NCI-H128 (cell line): ENCODE measurements around the gene TMEM120B.
"Not testable (repeated sequence)": the region's sequence is repeated elsewhere in the genome, so short reads cannot be mapped to it uniquely, and the experiment has no call there.

ENCODE experiments used
- DNase-seq: peaks from one replicate; lab custom pipeline; 2025; ENCODE audit not compliant: unreplicated experiment; lab: John Stamatoyannopoulos, UW

TMEM120B gene

GRCh38 chr12:121712461-121713256 is at the start of gene TMEM120B:
Gene TMEM120B, plus strand, starts transcription at chr12:121712752. Its CDS starts 144 bp downstream, at chr12:121712896.
- peak; percentile 52 for DNase-seq

GRCh38 chr12:121663610-121663929 is 49.0 kb upstream of the TMEM120B start:
- no peak for DNase-seq

- DNase-seq = not testable (repeated sequence)
Measured at GRCh38 chr12:121666829-121667228, 45.7 kb upstream of the TMEM120B start.

- DNase-seq = no peak
Measured at GRCh38 chr12:121668750-121669520, 43.6 kb upstream of the TMEM120B start.

GRCh38 chr12:121669521-121669900 is 43.0 kb upstream of the TMEM120B start, which contains the start of gene MORN3:
Gene MORN3, minus strand, starts transcription at chr12:121669654. Its CDS starts 171 bp downstream, at chr12:121669483.
- no peak for DNase-seq

GRCh38 chr12:121673013-121673511 is 39.5 kb upstream of the TMEM120B start:
- no peak for DNase-seq

GRCh38 chr12:121676190-121676589 is 36.4 kb upstream of the TMEM120B start:
- no peak for DNase-seq

GRCh38 chr12:121678305-121678704 is 34.2 kb upstream of the TMEM120B start:
- no peak for DNase-seq

- no peak for DNase-seq
Measured at GRCh38 chr12:121678716-121679300, 33.7 kb upstream of the TMEM120B start.

- DNase-seq = not testable (repeated sequence)
Measured at GRCh38 chr12:121679661-121680197, 32.8 kb upstream of the TMEM120B start.

GRCh38 chr12:121688966-121689365 is 23.6 kb upstream of the TMEM120B start:
- no peak for DNase-seq

- no peak for DNase-seq
Measured at GRCh38 chr12:121689430-121689829, 23.1 kb upstream of the TMEM120B start.

- DNase-seq = not testable (repeated sequence)
Measured at GRCh38 chr12:121692744-121693143, 19.8 kb upstream of the TMEM120B start.

GRCh38 chr12:121693155-121693687 is 19.3 kb upstream of the TMEM120B start:
- DNase-seq = no peak

- DNase-seq = peak; percentile 46
Measured at GRCh38 chr12:121697093-121697698, 15.4 kb upstream of the TMEM120B start.

- DNase-seq = not testable (repeated sequence)
Measured at GRCh38 chr12:121697861-121698260, 14.7 kb upstream of the TMEM120B start.

- DNase-seq = no peak
Measured at GRCh38 chr12:121701667-121702277, 10.8 kb upstream of the TMEM120B start.

GRCh38 chr12:121702944-121703343 is 9.6 kb upstream of the TMEM120B start:
- no peak for DNase-seq

- DNase-seq = no peak
Measured at GRCh38 chr12:121705514-121705913, 7.0 kb upstream of the TMEM120B start.
